Stimulated activated naive CD8-positive, alpha-beta T cell treated with anti-CD3 and anti-CD28 coated beads, Interleukin-15, Interleukin-2, amounts not matched to agents 100 U/mL and 50 U/mL, for 24 hours (primary cell): ENCODE data around the gene DNAJB9.
"Not testable (repeated sequence)": the region's sequence is repeated elsewhere in the genome, so short reads cannot be mapped to it uniquely, and the experiment has no call there.

Experiments
- ATAC-seq: fragments of 150-1000 bp; cut with Tn5 transposase; one replicate; pipeline ENCODE4 v1.10.0; 2021
- DNase-seq: peaks from one replicate; pipeline ENCODE4 v3.0.0; 2021

DNAJB9 gene

GRCh38 chr7:108569381-108570145 is at the start of gene DNAJB9, which contains the start of gene THAP5:
DNAJB9 (plus strand) TSS chr7:108569874; CDS start chr7:108571727, 1,853 bp downstream.
THAP5 (minus strand) TSS chr7:108569706; CDS start chr7:108569569, 137 bp downstream.
- ATAC-seq, result peak; percentile 94

GRCh38 chr7:108522780-108523179 is 46.9 kb upstream of the DNAJB9 start:
- DNase-seq (no peak), ATAC-seq (no peak)

More at GRCh38 chr7:108569381-108570145, at the start of gene DNAJB9, which contains the start of gene THAP5:
- DNase-seq, result peak; percentile 98

GRCh38 chr7:108525327-108525984 is 44.2 kb upstream of the DNAJB9 start:
- ATAC-seq, result peak; percentile 47
- no peak for DNase-seq

- peak; percentile 100 for DNase-seq
- peak; percentile 96 for ATAC-seq
Measured at GRCh38 chr7:108525985-108526767, 43.5 kb upstream of the DNAJB9 start, which contains the start of gene PNPLA8. PNPLA8 (minus strand) TSS chr7:108526135; CDS start chr7:108515491, 10,644 bp downstream.

GRCh38 chr7:108526768-108527017 is 43.0 kb upstream of the DNAJB9 start:
- ATAC-seq (no peak), DNase-seq (no peak)

GRCh38 chr7:108528183-108528712 is 41.4 kb upstream of the DNAJB9 start:
- no peak for DNase-seq
- ATAC-seq, result no peak

GRCh38 chr7:108529341-108529740 is 40.3 kb upstream of the DNAJB9 start:
- DNase-seq (no peak), ATAC-seq (no peak)

GRCh38 chr7:108533712-108534111 is 36.0 kb upstream of the DNAJB9 start:
- ATAC-seq, result no peak
- no peak for DNase-seq

- ATAC-seq (no peak), DNase-seq (no peak)
Measured at GRCh38 chr7:108535257-108535656, 34.4 kb upstream of the DNAJB9 start.

- ATAC-seq, result no peak
Measured at GRCh38 chr7:108535744-108536143, 33.9 kb upstream of the DNAJB9 start.

GRCh38 chr7:108537229-108537628 is 32.4 kb upstream of the DNAJB9 start:
- DNase-seq (no peak), ATAC-seq (no peak)

More at GRCh38 chr7:108535744-108536143, 33.9 kb upstream of the DNAJB9 start:
- no peak for DNase-seq

- not testable (repeated sequence) for ATAC-seq, DNase-seq
Measured at GRCh38 chr7:108538236-108538635, 31.4 kb upstream of the DNAJB9 start.

GRCh38 chr7:108538685-108539084 is 31.0 kb upstream of the DNAJB9 start:
- not testable (repeated sequence) for ATAC-seq, DNase-seq

GRCh38 chr7:108541478-108541877 is 28.2 kb upstream of the DNAJB9 start:
- ATAC-seq (no peak), DNase-seq (no peak)

GRCh38 chr7:108548141-108548896 is 21.4 kb upstream of the DNAJB9 start:
- DNase-seq, ATAC-seq: not testable (repeated sequence)

- not testable (repeated sequence) for DNase-seq, ATAC-seq
Measured at GRCh38 chr7:108556665-108557064, 13.0 kb upstream of the DNAJB9 start.

GRCh38 chr7:108557191-108557590 is 12.5 kb upstream of the DNAJB9 start:
- ATAC-seq, result no peak
- no peak for DNase-seq

- DNase-seq, result no peak
- no peak for ATAC-seq
Measured at GRCh38 chr7:108557617-108558016, 12.1 kb upstream of the DNAJB9 start.

- DNase-seq, result no peak
- ATAC-seq, result no peak
Measured at GRCh38 chr7:108559253-108559652, 10.4 kb upstream of the DNAJB9 start.

GRCh38 chr7:108561047-108561619 is 8.5 kb upstream of the DNAJB9 start:
- ATAC-seq (no peak), DNase-seq (no peak)

GRCh38 chr7:108565987-108566386 is 3.7 kb upstream of the DNAJB9 start:
- DNase-seq (no peak), ATAC-seq (no peak)
